Upper lobe of right lung (tissue), 1 donor: ENCODE results near the gene TUG1. TPM values are rescaled to one million over a fixed set of nuclear protein-coding genes. Genes with fewer than 3 reads are reported as not detected.

Experiments
- ATAC-seq: fragments of 200-7000 bp; cut with Tn5 transposase; one replicate; pipeline ENCODE4 v1.9.1; 2020; ENCODE audit warnings: mild to moderate bottlenecking, moderate library complexity
- DNase-seq: peaks from one replicate; pipeline ENCODE4 v3.0.0-alpha.2; 2020
- H3K27ac ChIP-seq: fragments of 200-600 bp; one replicate; pipeline ENCODE4 v1.8.0; 2022
- H3K27me3 ChIP-seq: fragments of 200-600 bp; one replicate; pipeline ENCODE4 v1.8.0; 2022; ENCODE audit warnings: mild to moderate bottlenecking
- H3K36me3 ChIP-seq: fragments of 200-600 bp; one replicate; pipeline ENCODE4 v1.8.0; 2022
- H3K4me1 ChIP-seq: fragments of 200-600 bp; one replicate; pipeline ENCODE4 v1.8.0; 2022
- H3K4me3 ChIP-seq: fragments of 200-600 bp; one replicate; pipeline ENCODE4 v1.8.0; 2022; ENCODE audit warnings: mild to moderate bottlenecking
- H3K9me3 ChIP-seq: fragments of 200-600 bp; one replicate; pipeline ENCODE4 v1.8.0; 2022
- CTCF ChIP-seq: fragments of 200-600 bp; IDR thresholded peaks from one replicate; pipeline ENCODE4 v1.8.0; 2022; ENCODE audit warnings: antibody characterized with exemption
- intact Hi-C: fragments of 100-400 bp; cut with DNase I; formaldehyde crosslinking; loops from one replicate; pipeline ENCODE4 v1.11.0; 2022
- total RNA-seq: library from RNA; stranded (reverse); fragmentation: NEBNext Ultra II Directional; extraction: Animal tissue kit (Norgen Biotek cat#: 25700); gene quantifications from one replicate; pipeline ENCODE4 v1.2.1, GENCODE V29; 2021
- donor health status: DM: no; HTN: yes; CAD: no; lungs with severe emphysema.

The TUG1 gene
- total RNA-seq, 1 donor from 2014 or later, result 71.8 TPM

- TF ChIP-seq CTCF, result no peak
- DNase-seq (no peak), ATAC-seq (no peak)
- intact Hi-C loops, result no loop called here
- Histone ChIP-seq H3K4me1 (no peaks in the 10 kb centered on the region), H3K27me3 (no peaks in the 10 kb centered on the region), H3K9me3 (no peaks in the 10 kb centered on the region), H3K27ac (no peak overlapping the region), H3K36me3 (no peaks in the 10 kb centered on the region), H3K4me3 (no peak overlapping the region)
These were observed 53.5 kb downstream of the TUG1 start for GRCh38 chr22:31022516-31022915.

Other genes starting within 250 kb of the TUG1 start
- gene MORC2, start 491 bp upstream of the TUG1 start, total RNA-seq, result 20.0 TPM
- 71.6 TPM for gene SMTN, start 112.1 kb downstream of the TUG1 start, total RNA-seq
- gene SELENOM, start 138.3 kb downstream of the TUG1 start, total RNA-seq, result 89.0 TPM
- gene INPP5J, start 153.7 kb downstream of the TUG1 start, total RNA-seq, result 4.5 TPM
- gene PLA2G3, start 171.2 kb downstream of the TUG1 start, total RNA-seq, result 6.9 TPM
- gene RNF185, start 190.9 kb downstream of the TUG1 start, total RNA-seq, result 37.9 TPM
- 63.0 TPM for gene LIMK2, start 243.0 kb downstream of the TUG1 start, total RNA-seq